Activated CD4-positive, alpha-beta T cell treated with anti-CD3 and anti-CD28 coated beads for 36 hours (primary cell): ENCODE data around the gene HNMT. TPM values are rescaled to one million over a fixed set of nuclear protein-coding genes. Genes with fewer than 3 reads are reported as not detected.

Source experiments
- ATAC-seq: fragments of 200-7000 bp; cut with Tn5 transposase; one replicate; pipeline ENCODE4 v1.10.0; 2021; ENCODE audit warnings: mild to moderate bottlenecking, moderate library complexity
- CTCF ChIA-PET: fragments of 350-600 bp; sonication (Branson Sonifier 250); formaldehyde crosslinking; loops from one replicate; lab custom pipeline; 2021; ENCODE audit warnings: antibody characterized with exemption; lab: Charles Lee
- POLR2A ChIA-PET: fragments of 350-600 bp; sonication (Branson Sonifier 250); formaldehyde crosslinking; loops from one replicate; lab custom pipeline; 2021; ENCODE audit warnings: antibody characterized with exemption, inconsistent platforms; lab: Charles Lee
- DNase-seq: peaks from one replicate; pipeline ENCODE4 v3.0.0-alpha.2; 2020
- H3K27ac Mint-ChIP-seq: one replicate; pipeline ENCODE4 v1.8.0; 2021; ENCODE audit warnings: mixed read lengths
- H3K27me3 Mint-ChIP-seq: one replicate; pipeline ENCODE4 v1.8.0; 2021; ENCODE audit warnings: mixed read lengths
- H3K36me3 Mint-ChIP-seq: one replicate; pipeline ENCODE4 v1.8.0; 2021; ENCODE audit warnings: low read depth, mixed read lengths
- H3K4me1 Mint-ChIP-seq: one replicate; pipeline ENCODE4 v1.8.0; 2021; ENCODE audit warnings: mixed read lengths
- H3K4me3 Mint-ChIP-seq: one replicate; pipeline ENCODE4 v1.8.0; 2021; ENCODE audit warnings: mild to moderate bottlenecking, moderate library complexity, mixed read lengths
- H3K9me3 Mint-ChIP-seq: one replicate; pipeline ENCODE4 v1.8.0; 2021; ENCODE audit warnings: low read depth, mixed read lengths
- intact Hi-C, 2 experiments: fragments of 100-400 bp; cut with DNase I in 1 of 2; cut with micrococcal nuclease in 1 of 2; formaldehyde crosslinking; loops; one replicate each; pipeline versions ENCODE4 v1.14.2 to v1.15.1; 2022 to 2024; cut with DNase I, micrococcal nuclease
- total RNA-seq, 2 experiments: library from RNA; stranded (reverse); gene quantifications; one replicate each; pipeline ENCODE4 v1.2.3, GENCODE V29; 2021

HNMT gene
- total RNA-seq, 2 experiments from 2014 or later = not detected

- no peak for ATAC-seq
Measured at GRCh38 chr2:137947032-137947727, 17.1 kb upstream of the HNMT start.

DNA sequence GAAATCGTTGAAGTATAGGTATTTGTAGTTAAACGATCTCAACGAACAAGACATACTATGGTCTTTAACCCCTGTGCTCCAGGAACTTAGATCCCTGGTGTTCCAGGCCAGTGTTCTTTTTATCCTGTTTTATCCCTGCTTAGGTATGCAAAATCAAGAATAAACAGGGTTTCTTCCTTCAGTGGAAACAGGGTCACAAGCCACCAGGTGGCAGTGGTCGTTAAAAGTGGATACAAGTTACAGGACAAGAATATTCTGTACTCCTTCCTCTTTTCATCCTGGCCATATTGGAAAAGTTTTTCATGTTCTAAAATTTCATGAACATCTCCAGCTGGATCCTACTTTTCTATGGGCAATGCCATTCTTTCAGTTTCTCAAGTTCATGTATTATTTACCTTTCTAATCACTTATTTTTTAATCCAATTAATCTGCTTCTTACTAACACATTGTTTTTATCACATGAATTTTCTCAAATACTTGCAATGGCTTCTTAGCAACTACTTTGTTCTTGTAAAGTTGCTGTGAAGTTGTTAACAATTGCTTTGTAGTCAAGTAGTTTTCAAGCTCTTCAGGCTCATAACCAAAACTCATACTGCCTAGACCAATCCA, 16.4 kb upstream of the HNMT start:
- ChIA-PET POLR2A (no interaction called here), CTCF (interaction anchor here (0.8 to 1.0 kb wide), 2 partner anchors 839 to 879 kb away, joined by 4 read pairs; no protein-coding TSS in a partner anchor)
- DNase-seq (peak; percentile 61), ATAC-seq (no peak)
- Mint-ChIP-seq H3K36me3 (no peaks in the 10 kb centered on the region), H3K4me1 (peaks cover 3% of the 10 kb centered on the region), H3K27ac (no peak overlapping the region), H3K4me3 (no peak overlapping the region), H3K27me3 (peaks cover 2% of the 10 kb centered on the region), H3K9me3 (no peaks in the 10 kb centered on the region)
- intact Hi-C loops = loop anchor here (1.0 to 10.0 kb wide), 5 partner anchors 142 to 879 kb away; no protein-coding TSS in a partner anchor

More at GRCh38 chr2:137947032-137947727, 17.1 kb upstream of the HNMT start:
- Mint-ChIP-seq H3K27me3 (peaks cover 2% of the 10 kb centered on the region), H3K36me3 (no peaks in the 10 kb centered on the region), H3K4me3 (no peak overlapping the region), H3K9me3 (no peaks in the 10 kb centered on the region), H3K27ac (no peak overlapping the region), H3K4me1 (peaks cover 3% of the 10 kb centered on the region)
- DNase-seq = no peak
- ChIA-PET CTCF (interaction anchor here (1.0 kb wide), 1 partner anchor 879 kb away, joined by 4 read pairs; no protein-coding TSS in a partner anchor), POLR2A (no interaction called here)
- intact Hi-C loops = loop anchor here (1.0 to 10.0 kb wide), 5 partner anchors 143 to 880 kb away; no protein-coding TSS in a partner anchor

GRCh38 chr2:137948894-137949293, 15.4 kb upstream of the HNMT start:
- Mint-ChIP-seq H3K4me1 (peaks cover 3% of the 10 kb centered on the region), H3K27me3 (peaks cover 2% of the 10 kb centered on the region), H3K36me3 (no peaks in the 10 kb centered on the region), H3K9me3 (no peaks in the 10 kb centered on the region), H3K27ac (no peak overlapping the region), H3K4me3 (no peak overlapping the region)
- POLR2A ChIA-PET = interaction anchor here (0.7 kb wide), 1 partner anchor 418 kb away, joined by 3 read pairs; no protein-coding TSS in a partner anchor
- intact Hi-C loops = loop anchor here in 1 of 2 experiments (5.0 to 10.0 kb wide), 2 partner anchors 426 to 838 kb away; no protein-coding TSS in a partner anchor
- ATAC-seq = no peak
- CTCF ChIA-PET = no interaction called here
- DNase-seq = no peak

DNA sequence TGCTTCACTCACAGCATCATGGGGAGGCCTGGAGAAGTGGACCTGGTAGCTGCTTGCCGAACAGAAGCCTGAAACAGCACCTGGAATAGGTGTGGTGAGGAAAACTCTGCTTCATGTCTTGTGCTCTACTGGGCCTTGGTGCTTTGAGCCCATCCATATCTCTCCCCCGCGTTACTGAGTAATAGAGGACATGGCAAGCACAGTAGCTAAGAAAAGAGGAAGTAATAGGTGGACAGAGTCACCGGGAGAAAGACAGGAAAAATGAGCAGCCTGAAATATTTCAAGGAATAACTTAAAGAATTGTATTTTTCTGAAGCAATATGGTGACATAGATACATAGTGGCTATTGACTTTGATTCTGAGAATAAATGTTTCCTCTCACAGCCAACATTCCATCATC, 14.0 kb upstream of the HNMT start:
- Mint-ChIP-seq H3K4me3 (no peak overlapping the region), H3K9me3 (no peaks in the 10 kb centered on the region), H3K27me3 (peaks cover 2% of the 10 kb centered on the region), H3K27ac (no peak overlapping the region), H3K4me1 (peaks cover 3% of the 10 kb centered on the region), H3K36me3 (no peaks in the 10 kb centered on the region)
- ChIA-PET POLR2A (no interaction called here), CTCF (no interaction called here)
- intact Hi-C loops = no loop called here
- ATAC-seq (no peak), DNase-seq (no peak)

- CTCF ChIA-PET = interaction anchor here (0.6 kb wide), 1 partner anchor 228 kb away, joined by 4 read pairs; no protein-coding TSS in a partner anchor
- no peaks in the 10 kb centered on the region for H3K36me3 Mint-ChIP-seq
- intact Hi-C loops = no loop called here
- H3K27me3 Mint-ChIP-seq = peaks cover 2% of the 10 kb centered on the region
- POLR2A ChIA-PET = no interaction called here
- H3K27ac Mint-ChIP-seq = no peak overlapping the region
- H3K4me1 Mint-ChIP-seq = peaks cover 3% of the 10 kb centered on the region
- DNase-seq (no peak), ATAC-seq (no peak)
- no peaks in the 10 kb centered on the region for H3K9me3 Mint-ChIP-seq
- no peak overlapping the region for H3K4me3 Mint-ChIP-seq
Measured at GRCh38 chr2:137951586-137951985, 12.7 kb upstream of the HNMT start.

DNA sequence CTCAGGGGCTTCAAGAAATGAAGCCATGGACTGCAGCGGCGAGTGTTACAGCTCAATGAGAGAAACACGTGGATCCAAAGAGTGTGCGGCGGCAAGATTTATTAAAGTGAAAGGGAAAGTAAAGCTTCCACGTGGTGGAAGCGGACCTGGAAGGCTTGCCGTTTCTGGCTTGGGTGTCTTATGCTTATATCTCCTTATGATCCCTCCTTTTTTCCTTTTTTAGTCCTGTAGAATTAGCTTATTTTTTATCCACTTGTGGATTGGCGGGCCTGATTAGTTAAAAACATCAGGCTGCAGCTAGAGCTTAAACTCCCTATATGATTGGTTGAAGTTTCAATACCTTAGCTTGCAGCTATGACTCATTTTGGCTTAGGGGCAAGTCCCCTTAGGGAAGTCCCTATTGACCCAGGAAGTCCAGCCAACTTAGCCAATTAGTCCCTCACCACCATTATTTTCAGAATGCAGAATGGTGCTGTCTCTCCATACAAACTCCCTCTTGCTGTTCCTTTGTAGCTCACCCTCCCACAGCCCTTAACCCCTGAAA, 11.6 kb upstream of the HNMT start:
- CTCF ChIA-PET = interaction anchor here (1.0 kb wide), 1 partner anchor 422 kb away, joined by 3 read pairs; no protein-coding TSS in a partner anchor
- intact Hi-C loops = no loop called here
- POLR2A ChIA-PET = no interaction called here
- H3K27ac Mint-ChIP-seq = no peak overlapping the region
- H3K4me1 Mint-ChIP-seq = peaks cover 3% of the 10 kb centered on the region
- H3K9me3 Mint-ChIP-seq = no peaks in the 10 kb centered on the region
- H3K27me3 Mint-ChIP-seq = peaks cover 2% of the 10 kb centered on the region
- no peak overlapping the region for H3K4me3 Mint-ChIP-seq
- no peaks in the 10 kb centered on the region for H3K36me3 Mint-ChIP-seq
- no peak for ATAC-seq
- no peak for DNase-seq

DNA sequence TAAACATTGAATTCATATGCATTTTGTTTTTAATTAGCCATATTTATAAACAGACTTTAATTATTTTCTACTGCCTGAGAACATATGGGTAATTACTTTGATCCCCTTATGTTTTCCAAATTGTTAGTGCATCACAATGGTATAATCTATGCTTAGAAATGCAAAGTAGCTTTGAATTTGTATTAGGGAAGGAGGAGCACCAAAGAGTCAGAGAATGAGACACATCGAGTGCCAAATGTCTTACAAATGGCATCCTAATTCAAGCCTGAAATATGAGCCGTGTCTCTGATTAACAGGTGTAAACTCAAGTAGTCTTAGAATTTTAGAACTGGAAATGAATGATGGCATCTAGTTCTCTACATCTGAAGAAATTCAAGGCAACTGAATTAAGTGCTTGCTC, 8.7 kb upstream of the HNMT start:
- ChIA-PET CTCF (no interaction called here), POLR2A (no interaction called here)
- H3K4me1 Mint-ChIP-seq = peaks cover 3% of the 10 kb centered on the region
- intact Hi-C loops = no loop called here
- ATAC-seq (no peak), DNase-seq (no peak)
- no peak overlapping the region for H3K27ac Mint-ChIP-seq
- H3K4me3 Mint-ChIP-seq = no peak overlapping the region
- H3K27me3 Mint-ChIP-seq = peaks cover 3% of the 10 kb centered on the region
- H3K9me3 Mint-ChIP-seq = no peaks in the 10 kb centered on the region
- H3K36me3 Mint-ChIP-seq = no peaks in the 10 kb centered on the region

DNA sequence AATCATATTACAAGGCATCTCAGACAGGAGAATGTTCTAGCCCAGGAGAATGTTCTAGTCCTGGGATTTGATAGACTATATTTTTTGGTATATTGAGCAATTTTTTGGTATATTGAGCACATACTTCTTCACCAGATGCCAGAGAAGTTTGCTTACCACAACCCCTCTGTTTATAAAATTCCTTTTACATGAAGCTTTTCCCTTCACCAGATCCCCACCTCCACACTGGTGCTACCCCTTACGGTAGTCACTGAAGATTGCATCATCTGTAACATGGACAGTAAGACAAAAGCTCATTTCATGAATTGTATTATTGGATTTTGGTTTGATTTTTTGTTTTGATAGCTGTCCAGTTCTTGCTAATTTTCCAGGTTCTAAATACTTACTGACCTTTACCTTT, 7.2 kb upstream of the HNMT start:
- Mint-ChIP-seq H3K36me3 (no peaks in the 10 kb centered on the region), H3K9me3 (no peaks in the 10 kb centered on the region), H3K27ac (no peak overlapping the region), H3K4me1 (peaks cover 1% of the 10 kb centered on the region), H3K27me3 (peaks cover 4% of the 10 kb centered on the region), H3K4me3 (no peak overlapping the region)
- ChIA-PET CTCF (interaction anchor here (0.8 kb wide), 1 partner anchor 16 kb away, joined by 3 read pairs; no protein-coding TSS in a partner anchor), POLR2A (no interaction called here)
- no peak for DNase-seq
- no peak for ATAC-seq
- intact Hi-C loops = no loop called here

GRCh38 chr2:137959166-137959565, 5.1 kb upstream of the HNMT start:
- DNase-seq (no peak), ATAC-seq (no peak)
- no peaks in the 10 kb centered on the region for H3K36me3 Mint-ChIP-seq
- intact Hi-C loops = no loop called here
- H3K9me3 Mint-ChIP-seq = no peaks in the 10 kb centered on the region
- H3K4me3 Mint-ChIP-seq = no peak overlapping the region
- H3K27me3 Mint-ChIP-seq = peaks cover 4% of the 10 kb centered on the region
- CTCF ChIA-PET = interaction anchor here (0.9 kb wide), 1 partner anchor 13 kb away, joined by 3 read pairs; no protein-coding TSS in a partner anchor
- no peaks in the 10 kb centered on the region for H3K4me1 Mint-ChIP-seq
- H3K27ac Mint-ChIP-seq = no peak overlapping the region
- POLR2A ChIA-PET = no interaction called here

GRCh38 chr2:137960223-137960622, 4.0 kb upstream of the HNMT start:
- POLR2A ChIA-PET = interaction anchor here (0.5 kb wide), 1 partner anchor 87 kb away, joined by 7 read pairs; no protein-coding TSS in a partner anchor
- no peaks in the 10 kb centered on the region for H3K9me3 Mint-ChIP-seq
- H3K27me3 Mint-ChIP-seq = peaks cover 4% of the 10 kb centered on the region

GRCh38 chr2:137961602-137962001, 2.7 kb upstream of the HNMT start:
- Mint-ChIP-seq H3K4me3 (no peak overlapping the region), H3K27me3 (peaks cover 4% of the 10 kb centered on the region), H3K4me1 (no peaks in the 10 kb centered on the region), H3K27ac (no peak overlapping the region), H3K36me3 (no peaks in the 10 kb centered on the region), H3K9me3 (no peaks in the 10 kb centered on the region)
- no peak for DNase-seq
- ChIA-PET CTCF (no interaction called here), POLR2A (no interaction called here)
- intact Hi-C loops = no loop called here
- ATAC-seq = no peak

More at GRCh38 chr2:137960223-137960622, 4.0 kb upstream of the HNMT start:
- CTCF ChIA-PET = no interaction called here
- intact Hi-C loops = no loop called here
- Mint-ChIP-seq H3K27ac (no peak overlapping the region), H3K36me3 (no peaks in the 10 kb centered on the region), H3K4me3 (no peak overlapping the region), H3K4me1 (no peaks in the 10 kb centered on the region)
- ATAC-seq (no peak), DNase-seq (no peak)
